Uterus (tissue), 2 donors: ENCODE measurements around the gene SIVA1.

Experiments used
- CTCF ChIP-seq, 4 experiments: fragments of 200-600 bp in 2 of 4; fragments of 450-650 bp in 2 of 4; sonication (generic) in 2 of 4; IDR thresholded peaks; one replicate each; pipeline ENCODE4 v1.5.1; 2016 to 2019; ENCODE audit warnings: antibody characterized with exemption in 4 of 4, mild to moderate bottlenecking in 2 of 4, moderate library complexity in 1 of 4
- POLR2A ChIP-seq, 2 donors: fragments of 450-650 bp; IDR thresholded peaks; one replicate each; pipeline ENCODE4 v1.6.1; 2016; ENCODE audit warnings: antibody characterized with exemption in 2 of 2, mild to moderate bottlenecking in 1 of 2, moderate library complexity in 1 of 2

- TF ChIP-seq POLR2A (IDR thresholded peaks at IDR 0.05) (no peak), CTCF (IDR thresholded peaks at IDR 0.05) (no peak)
Observed at GRCh38 chr14:104786091-104786586, 33.2 kb downstream of the SIVA1 start.
